Measurements from ENCODE around the gene SH2D3C. TPM values are rescaled to one million over a fixed set of nuclear protein-coding genes. Genes with fewer than 3 reads are reported as not detected.

Gene SH2D3C
- total and polyA plus RNA-seq, 9 of the 15 experiments (the other 6 are each of a cell fraction or from before 2014, with no cell fraction given) = 0.03 to 1.2 (median 0.22) TPM; not detected in 1

DNA sequence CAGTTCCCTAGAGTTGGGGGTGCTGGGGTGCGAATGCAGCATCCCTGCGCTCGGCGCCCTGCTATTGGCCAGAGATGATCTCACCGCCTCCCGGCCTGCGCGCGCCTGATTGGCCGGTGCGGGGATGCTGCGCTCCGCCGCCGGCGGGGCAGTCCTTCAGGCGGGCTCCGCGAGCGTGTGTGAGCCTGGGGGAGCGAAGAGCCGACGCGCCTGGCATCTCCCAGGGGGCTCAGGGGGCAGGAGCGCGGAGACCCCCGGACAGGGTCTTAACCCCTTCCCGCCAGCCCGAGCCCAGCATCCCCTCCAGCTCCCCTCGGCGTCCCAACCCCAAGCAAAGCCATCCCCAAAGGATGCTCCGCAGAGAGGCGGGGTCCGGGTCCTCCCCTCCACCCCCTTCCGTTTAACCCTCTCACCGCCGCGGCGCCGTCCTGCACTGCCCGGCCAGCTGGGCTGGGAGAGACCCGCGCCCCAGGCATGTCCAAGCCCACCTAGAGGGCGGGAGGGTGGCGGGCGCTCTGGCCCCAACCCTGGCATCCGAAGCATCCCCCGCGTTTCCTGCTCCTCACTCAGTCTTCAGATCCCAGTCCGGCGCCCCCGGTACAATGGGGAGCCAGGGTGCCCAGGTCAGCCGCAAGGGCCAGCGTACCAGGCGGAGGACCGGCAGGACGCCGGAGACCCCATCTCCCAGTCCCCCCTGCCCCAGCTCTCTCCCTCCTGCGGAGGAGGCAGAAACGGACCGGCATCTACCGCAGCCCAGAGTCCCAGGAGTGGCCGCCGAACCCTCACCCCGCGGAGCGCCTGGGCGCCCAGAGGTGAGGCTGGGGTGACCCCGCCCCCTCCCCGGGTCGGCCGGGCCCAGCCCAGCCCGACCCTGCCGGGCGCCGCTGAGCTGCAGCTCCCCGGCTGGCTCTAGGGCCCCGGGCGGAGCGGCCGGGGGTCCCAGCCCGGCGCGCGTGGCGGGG, 24.1 kb downstream of the SH2D3C start (continued):
- TF ChIP-seq ETV5 (CRISPR knock-in tag; IDR thresholded peaks at IDR 0.05; ENCODE audit: low read depth) = no peak
- peak; percentile 34; the same call in 1 of the 2 replicates for TF ChIP-seq CTBP1 (IDR thresholded peaks at IDR 0.05; ENCODE audit: borderline replicate concordance)
- no peak for TF ChIP-seq OTX1 (CRISPR knock-in tag; IDR thresholded peaks at IDR 0.05)
- peak; percentile 37 for TF ChIP-seq RBM25 (IDR thresholded peaks at IDR 0.05; ENCODE audit: low read depth, low read length, severe bottlenecking)
- TF ChIP-seq ZBTB8A (IDR thresholded peaks at IDR 0.05; ENCODE audit: partially characterized antibody) = no peak
- no peak for TF ChIP-seq ZKSCAN8 (CRISPR knock-in tag; IDR thresholded peaks at IDR 0.05)
- TF ChIP-seq SIN3B (IDR thresholded peaks at IDR 0.05; ENCODE audit: low read depth) = no peak
- TF ChIP-seq RB1 (IDR thresholded peaks at IDR 0.05; ENCODE audit: low read depth) = no peak
- peak; percentile 63 to 70; a peak in 3 of 4 replicates for TF ChIP-seq NRF1 (conservative IDR thresholded peaks at IDR 0.05 in 1 of 2, IDR thresholded peaks at IDR 0.05 in 1 of 2)
- TF ChIP-seq PHTF2 (CRISPR knock-in tag; IDR thresholded peaks at IDR 0.05) = no peak
- no peak for TF ChIP-seq ZNF12 (CRISPR knock-in tag; IDR thresholded peaks at IDR 0.05)
- no peak for TF ChIP-seq DIDO1 (tag; IDR thresholded peaks at IDR 0.05; ENCODE audit: low read depth)
- no peak for TF ChIP-seq BRD4 (IDR thresholded peaks at IDR 0.05)
- no peak for TF ChIP-seq GATAD2B (IDR thresholded peaks at IDR 0.05; ENCODE audit: borderline replicate concordance)
- TF ChIP-seq, protein P1, sequence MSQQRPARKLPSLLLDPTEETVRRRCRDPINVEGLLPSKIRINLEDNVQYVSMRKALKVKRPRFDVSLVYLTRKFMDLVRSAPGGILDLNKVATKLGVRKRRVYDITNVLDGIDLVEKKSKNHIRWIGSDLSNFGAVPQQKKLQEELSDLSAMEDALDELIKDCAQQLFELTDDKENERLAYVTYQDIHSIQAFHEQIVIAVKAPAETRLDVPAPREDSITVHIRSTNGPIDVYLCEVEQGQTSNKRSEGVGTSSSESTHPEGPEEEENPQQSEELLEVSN (IDR thresholded peaks at IDR 0.05; ENCODE audit: borderline replicate concordance in 1 of 2, extremely low read depth in 1 of 2, insufficient read depth in 1 of 2, insufficient read length in 1 of 2, low read depth in 1 of 2, low read length in 1 of 2, poor library complexity in 1 of 2, severe bottlenecking in 1 of 2) = peak in 1 of 2 experiments; percentile 37
- TF ChIP-seq NFE2L1 (tag; IDR thresholded peaks at IDR 0.05; ENCODE audit: borderline replicate concordance, low read depth) = no peak
- TF ChIP-seq SAFB (IDR thresholded peaks at IDR 0.05; ENCODE audit: borderline replicate concordance, low read depth, low read length) = no peak
- TF ChIP-seq, protein P2, sequence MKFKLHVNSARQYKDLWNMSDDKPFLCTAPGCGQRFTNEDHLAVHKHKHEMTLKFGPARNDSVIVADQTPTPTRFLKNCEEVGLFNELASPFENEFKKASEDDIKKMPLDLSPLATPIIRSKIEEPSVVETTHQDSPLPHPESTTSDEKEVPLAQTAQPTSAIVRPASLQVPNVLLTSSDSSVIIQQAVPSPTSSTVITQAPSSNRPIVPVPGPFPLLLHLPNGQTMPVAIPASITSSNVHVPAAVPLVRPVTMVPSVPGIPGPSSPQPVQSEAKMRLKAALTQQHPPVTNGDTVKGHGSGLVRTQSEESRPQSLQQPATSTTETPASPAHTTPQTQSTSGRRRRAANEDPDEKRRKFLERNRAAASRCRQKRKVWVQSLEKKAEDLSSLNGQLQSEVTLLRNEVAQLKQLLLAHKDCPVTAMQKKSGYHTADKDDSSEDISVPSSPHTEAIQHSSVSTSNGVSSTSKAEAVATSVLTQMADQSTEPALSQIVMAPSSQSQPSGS (CRISPR knock-in tag; IDR thresholded peaks at IDR 0.05) = peak; percentile 78
- TF ChIP-seq NONO (IDR thresholded peaks at IDR 0.05; ENCODE audit: low read depth in 2 of 2, low read length in 1 of 2) = no peak
- no peak for TF ChIP-seq SP2 (IDR thresholded peaks at IDR 0.05; ENCODE audit: extremely low read depth, low read depth, low read length, poor library complexity, severe bottlenecking)
- TF ChIP-seq, protein P3, sequence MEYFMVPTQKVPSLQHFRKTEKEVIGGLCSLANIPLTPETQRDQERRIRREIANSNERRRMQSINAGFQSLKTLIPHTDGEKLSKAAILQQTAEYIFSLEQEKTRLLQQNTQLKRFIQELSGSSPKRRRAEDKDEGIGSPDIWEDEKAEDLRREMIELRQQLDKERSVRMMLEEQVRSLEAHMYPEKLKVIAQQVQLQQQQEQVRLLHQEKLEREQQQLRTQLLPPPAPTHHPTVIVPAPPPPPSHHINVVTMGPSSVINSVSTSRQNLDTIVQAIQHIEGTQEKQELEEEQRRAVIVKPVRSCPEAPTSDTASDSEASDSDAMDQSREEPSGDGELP (CRISPR knock-in tag; IDR thresholded peaks at IDR 0.05; ENCODE audit: borderline replicate concordance) = 0 out of 2 replicates have a peak, but pooled peaks have one; percentile 28
- no peak for TF ChIP-seq ZKSCAN3 (CRISPR knock-in tag; IDR thresholded peaks at IDR 0.05)
- TF ChIP-seq ZNF324 (CRISPR knock-in tag; IDR thresholded peaks at IDR 0.05) = no peak
- 0 out of 2 replicates have a peak, but pooled peaks have one; percentile 9 for TF ChIP-seq JUN (IDR thresholded peaks at IDR 0.05; ENCODE audit: borderline replicate concordance, low read depth, low read length)
- no peak for TF ChIP-seq JUN (CRISPR knock-in tag; IDR thresholded peaks at IDR 0.05; ENCODE audit: borderline replicate concordance)

Measured in K562 (cell line).